HG03175 (cell line): ENCODE measurements around the gene RASL11B.

Experiments used
- ATAC-seq: cut with Tn5 transposase; IDR thresholded peaks from one replicate; pipeline ENCODE4 v1.9.1; 2021; ENCODE audit warnings: mild to moderate bottlenecking, moderate library complexity; ENCODE audit not compliant: unreplicated experiment

Gene RASL11B

GRCh38 chr4:52843351-52843750, 18.8 kb upstream of the RASL11B start:
- no peak for ATAC-seq

- peak; percentile 60 for ATAC-seq
These were observed 18.2 kb upstream of the RASL11B start for GRCh38 chr4:52843958-52844357.

- ATAC-seq, result no peak
These were observed 17.5 kb upstream of the RASL11B start for GRCh38 chr4:52844596-52844995.

GRCh38 chr4:52846502-52846901, 15.6 kb upstream of the RASL11B start:
- no peak for ATAC-seq

- ATAC-seq, result no peak
These were observed 13.9 kb upstream of the RASL11B start for GRCh38 chr4:52848254-52848653.

GRCh38 chr4:52850406-52851124, 11.6 kb upstream of the RASL11B start:
- no peak for ATAC-seq

GRCh38 chr4:52852041-52852440, 10.1 kb upstream of the RASL11B start:
- no peak for ATAC-seq

GRCh38 chr4:52852711-52853110, 9.4 kb upstream of the RASL11B start:
- no peak for ATAC-seq

- ATAC-seq, result no peak
These were observed 8.8 kb upstream of the RASL11B start for GRCh38 chr4:52853351-52853750.

GRCh38 chr4:52856801-52857200, 5.3 kb upstream of the RASL11B start:
- no peak for ATAC-seq

- no peak for ATAC-seq
These were observed 1.8 kb upstream of the RASL11B start for GRCh38 chr4:52860361-52860760.

- no peak for ATAC-seq
These were observed 820 bp upstream of the RASL11B start for GRCh38 chr4:52861171-52861823.

GRCh38 chr4:52862639-52863161, 583 bp downstream of the RASL11B start:
- ATAC-seq, result no peak

GRCh38 chr4:52863324-52863723, 1.2 kb downstream of the RASL11B start:
- no peak for ATAC-seq

GRCh38 chr4:52864793-52865192, 2.7 kb downstream of the RASL11B start:
- ATAC-seq, result no peak

GRCh38 chr4:52865300-52865699, 3.2 kb downstream of the RASL11B start:
- no peak for ATAC-seq

- ATAC-seq, result no peak
These were observed 4.6 kb downstream of the RASL11B start for GRCh38 chr4:52866734-52867133.

GRCh38 chr4:52867163-52867562, 5.0 kb downstream of the RASL11B start:
- ATAC-seq, result no peak

- ATAC-seq, result no peak
These were observed 6.0 kb downstream of the RASL11B start for GRCh38 chr4:52868133-52868532.

- ATAC-seq, result no peak
These were observed 7.1 kb downstream of the RASL11B start for GRCh38 chr4:52869196-52869595.

- ATAC-seq, result no peak
These were observed 7.5 kb downstream of the RASL11B start for GRCh38 chr4:52869656-52870055.

GRCh38 chr4:52870225-52870624, 8.1 kb downstream of the RASL11B start:
- ATAC-seq, result no peak
